Sigmoid colon (tissue), 7 donors: ENCODE results near the gene FBXO30. TPM values are rescaled to one million over a fixed set of nuclear protein-coding genes. Genes with fewer than 3 reads are reported as not detected.
A peak's percentile ranks its signal among the peaks of the same experiment; 100 is the strongest.

Source experiments
- DNase-seq: peaks from one replicate; pipeline ENCODE4 v3.0.0-alpha.2; 2019
- H3K27ac ChIP-seq, 4 donors: fragments of 200-600 bp; sonication (generic); one replicate each; pipeline ENCODE4 v1.5.1; 2016 to 2019; ENCODE audit warnings: mild to moderate bottlenecking in 1 of 4
- H3K27me3 ChIP-seq, 3 donors: fragments of 200-600 bp; sonication (generic); one replicate each; pipeline ENCODE4 v1.5.1; 2019; ENCODE audit warnings: mild to moderate bottlenecking in 1 of 3
- H3K36me3 ChIP-seq, 4 donors: fragments of 200-600 bp; sonication (generic); one replicate each; pipeline ENCODE4 v1.5.1; 2016 to 2019
- H3K4me1 ChIP-seq, 4 donors: fragments of 200-600 bp; sonication (generic); one replicate each; pipeline ENCODE4 v1.5.1; 2017 to 2019
- H3K4me3 ChIP-seq, 4 donors: fragments of 200-600 bp; sonication (generic); one replicate each; pipeline ENCODE4 v1.5.1; 2017 to 2019; ENCODE audit warnings: mild to moderate bottlenecking in 2 of 4, moderate library complexity in 1 of 4
- H3K9me3 ChIP-seq, 4 donors: fragments of 200-600 bp in 3 of 4; sonication (generic) in 3 of 4; one replicate each; pipeline versions ENCODE4 v1.5.1 to v1.6.1; 2013 to 2019
- EP300 ChIP-seq, 4 donors: sonication (generic); formaldehyde crosslinking; IDR thresholded peaks; one replicate each; pipeline ENCODE4 v1.6.1; 2017; ENCODE audit warnings: antibody characterized with exemption in 4 of 4
- POLR2A ChIP-seq, 2 donors: fragments of 450-650 bp; IDR thresholded peaks; one replicate each; pipeline ENCODE4 v1.6.1; 2016; ENCODE audit warnings: antibody characterized with exemption in 2 of 2, mild to moderate bottlenecking in 2 of 2, moderate library complexity in 2 of 2
- POLR2AphosphoS5 ChIP-seq, 4 donors: sonication (generic); formaldehyde crosslinking; IDR thresholded peaks; one replicate each; pipeline ENCODE4 v1.6.1; 2017; ENCODE audit warnings: antibody characterized with exemption in 4 of 4
- WGBS, 2 donors: extraction: QIAGEN DNeasy Blood & Tissue Kit; methylation state at CpG; one replicate each; pipeline ENCODE4 v1.1.7; 2013; 5-methylcytosine and 5-hydroxymethylcytosine counted together
- intact Hi-C: fragments of 100-400 bp; cut with DNase I; formaldehyde crosslinking; loops from one replicate; pipeline ENCODE4 v1.15.1; 2023
- polyA plus RNA-seq, 3 donors: library from polyadenylated mRNA; stranded (reverse); fragments of 200-250 nt; gene quantifications; one replicate each; pipeline ENCODE4 v1.2.3, GENCODE V29; 2013
- total RNA-seq, 4 donors: library from RNA; depleted of rRNA; stranded (reverse); fragments of >200 nt; gene quantifications; one replicate each; pipeline ENCODE4 v1.1.0, GENCODE V29; 2016
- TF ChIP-seq, protein P1 (sequence below), 4 experiments: fragments of 450-650 bp in 3 of 4; fragments of 200-600 bp in 1 of 4; IDR thresholded peaks; one replicate each; pipeline ENCODE4 v1.5.1; 2016 to 2019; ENCODE audit warnings: antibody characterized with exemption in 4 of 4, mild to moderate bottlenecking in 3 of 4, moderate library complexity in 2 of 4
- donor health status: healthy with polysubstance abuse.
- donor health status: Bipolar disorder and iron deficiency.
- donor health status: healthy.

FBXO30 gene
- total and polyA plus RNA-seq, 7 donors, result 2.3 to 53.9 (median 37.9) TPM

DNA sequence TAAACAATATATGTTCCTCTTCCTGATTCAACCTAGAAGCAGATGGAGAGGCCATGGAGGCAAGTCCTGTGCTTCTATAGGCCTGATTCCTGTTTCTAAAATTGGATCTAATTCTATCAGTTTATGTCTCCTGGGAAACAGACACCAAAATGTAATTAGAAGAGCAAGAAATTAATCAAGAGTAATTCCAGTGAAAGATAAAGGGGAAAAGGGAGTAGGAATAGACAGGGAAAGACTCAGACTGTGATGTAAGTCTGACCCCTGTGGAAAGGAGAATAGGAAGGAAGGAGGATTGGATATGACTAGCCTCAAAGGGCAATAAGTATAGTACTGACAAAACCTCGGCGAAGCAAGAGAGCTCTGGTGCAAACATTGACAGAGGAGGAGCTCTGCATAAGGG is 33.9 kb upstream of the FBXO30 start:
- TF ChIP-seq POLR2AphosphoS5 (IDR thresholded peaks at IDR 0.05) (no peak), POLR2A (IDR thresholded peaks at IDR 0.05) (no peak), EP300 (IDR thresholded peaks at IDR 0.05) (no peak)
- TF ChIP-seq, protein P1, sequence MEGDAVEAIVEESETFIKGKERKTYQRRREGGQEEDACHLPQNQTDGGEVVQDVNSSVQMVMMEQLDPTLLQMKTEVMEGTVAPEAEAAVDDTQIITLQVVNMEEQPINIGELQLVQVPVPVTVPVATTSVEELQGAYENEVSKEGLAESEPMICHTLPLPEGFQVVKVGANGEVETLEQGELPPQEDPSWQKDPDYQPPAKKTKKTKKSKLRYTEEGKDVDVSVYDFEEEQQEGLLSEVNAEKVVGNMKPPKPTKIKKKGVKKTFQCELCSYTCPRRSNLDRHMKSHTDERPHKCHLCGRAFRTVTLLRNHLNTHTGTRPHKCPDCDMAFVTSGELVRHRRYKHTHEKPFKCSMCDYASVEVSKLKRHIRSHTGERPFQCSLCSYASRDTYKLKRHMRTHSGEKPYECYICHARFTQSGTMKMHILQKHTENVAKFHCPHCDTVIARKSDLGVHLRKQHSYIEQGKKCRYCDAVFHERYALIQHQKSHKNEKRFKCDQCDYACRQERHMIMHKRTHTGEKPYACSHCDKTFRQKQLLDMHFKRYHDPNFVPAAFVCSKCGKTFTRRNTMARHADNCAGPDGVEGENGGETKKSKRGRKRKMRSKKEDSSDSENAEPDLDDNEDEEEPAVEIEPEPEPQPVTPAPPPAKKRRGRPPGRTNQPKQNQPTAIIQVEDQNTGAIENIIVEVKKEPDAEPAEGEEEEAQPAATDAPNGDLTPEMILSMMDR (IDR thresholded peaks at IDR 0.05), result no peak
- DNase-seq, result no peak
- Histone ChIP-seq H3K4me1 (peaks cover 0 to 31% (median 12%) of the 10 kb centered on the region in 4 donors), H3K4me3 (no peak overlapping the region), H3K36me3 (no peaks in the 10 kb centered on the region), H3K27me3 (no peaks in the 10 kb centered on the region), H3K27ac (no peak overlapping the region), H3K9me3 (no peaks in the 10 kb centered on the region)
- WGBS, 2 donors, result 92 to 96% methylated on average over 2 of the region's 2 CpGs
- intact Hi-C loops, result no loop called here

DNA sequence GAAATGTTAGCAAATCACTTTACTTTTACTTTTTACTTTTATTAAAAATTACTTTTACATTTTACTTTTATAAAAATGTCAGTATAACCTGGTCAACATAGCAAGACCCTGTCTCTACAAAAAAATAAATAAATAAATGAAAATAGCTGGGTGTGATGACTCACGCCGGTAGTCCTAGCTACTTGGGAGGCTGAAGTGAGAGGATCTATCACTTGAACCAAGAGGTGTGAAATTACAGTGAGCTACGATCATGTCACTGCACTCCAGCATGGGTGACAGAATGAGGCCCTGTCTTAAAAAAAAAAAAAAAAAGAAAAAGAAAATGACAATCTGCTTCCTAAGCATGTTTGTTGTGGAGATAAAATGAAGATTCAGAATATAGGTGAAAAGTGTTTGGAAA is 31.0 kb upstream of the FBXO30 start:
- no peaks in the 10 kb centered on the region for H3K9me3 ChIP-seq
- no peak overlapping the region for H3K4me3 ChIP-seq
- TF ChIP-seq POLR2AphosphoS5 (IDR thresholded peaks at IDR 0.05) (no peak), EP300 (IDR thresholded peaks at IDR 0.05) (no peak), POLR2A (IDR thresholded peaks at IDR 0.05) (no peak)
- TF ChIP-seq, protein P1 (IDR thresholded peaks at IDR 0.05), result no peak
- intact Hi-C loops, result no loop called here
- H3K27ac ChIP-seq, result peak overlapping the region in 3 of 4 donors; percentile 80
- no peaks in the 10 kb centered on the region for H3K36me3 ChIP-seq
- H3K27me3 ChIP-seq, result no peaks in the 10 kb centered on the region
- 96 to 97% methylated on average over 3 of the region's 3 CpGs for WGBS, 2 donors
- H3K4me1 ChIP-seq, result peaks cover 0 to 59% (median 37%) of the 10 kb centered on the region in 4 donors
- no peak for DNase-seq

DNA sequence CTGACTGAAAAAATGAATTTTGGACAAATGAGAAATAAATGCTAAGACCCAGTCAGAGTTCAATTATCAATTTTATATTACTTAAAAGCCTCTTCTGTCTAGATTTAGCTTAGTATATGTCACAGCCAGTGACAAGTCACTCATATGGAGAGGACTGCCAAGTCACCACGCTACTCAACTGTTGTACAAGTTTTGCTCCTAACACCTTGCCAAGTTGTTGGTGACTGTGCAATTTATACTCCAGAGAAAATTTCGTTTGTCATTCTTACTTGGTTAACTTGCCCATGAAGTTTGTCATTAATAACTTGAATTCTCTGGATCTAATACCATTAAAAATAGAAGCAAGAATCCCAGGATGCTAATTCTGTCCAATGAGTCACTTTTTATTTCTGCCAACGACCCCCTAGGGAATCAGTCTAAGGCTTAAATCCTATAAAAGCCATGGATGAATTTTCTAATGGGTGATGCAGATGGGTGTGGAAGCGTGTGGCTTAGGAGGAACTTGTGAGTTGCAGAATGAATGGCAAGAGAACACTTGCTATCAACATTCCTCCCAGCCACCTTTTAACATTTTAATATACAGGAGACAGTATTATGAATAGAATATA is 30.4 kb upstream of the FBXO30 start:
- Histone ChIP-seq H3K27ac (peak overlapping the region; percentile 68 to 80 (median 80)), H3K4me1 (peaks cover 0 to 55% (median 37%) of the 10 kb centered on the region in 4 donors), H3K9me3 (no peaks in the 10 kb centered on the region), H3K36me3 (no peaks in the 10 kb centered on the region), H3K4me3 (no peak overlapping the region), H3K27me3 (no peaks in the 10 kb centered on the region)
- no peak for DNase-seq
- intact Hi-C loops, result no loop called here
- no peak for TF ChIP-seq EP300 (IDR thresholded peaks at IDR 0.05)
- no peak for TF ChIP-seq POLR2A (IDR thresholded peaks at IDR 0.05)
- 80 to 81% methylated on average over 4 of the region's 4 CpGs for WGBS, 2 donors

DNA sequence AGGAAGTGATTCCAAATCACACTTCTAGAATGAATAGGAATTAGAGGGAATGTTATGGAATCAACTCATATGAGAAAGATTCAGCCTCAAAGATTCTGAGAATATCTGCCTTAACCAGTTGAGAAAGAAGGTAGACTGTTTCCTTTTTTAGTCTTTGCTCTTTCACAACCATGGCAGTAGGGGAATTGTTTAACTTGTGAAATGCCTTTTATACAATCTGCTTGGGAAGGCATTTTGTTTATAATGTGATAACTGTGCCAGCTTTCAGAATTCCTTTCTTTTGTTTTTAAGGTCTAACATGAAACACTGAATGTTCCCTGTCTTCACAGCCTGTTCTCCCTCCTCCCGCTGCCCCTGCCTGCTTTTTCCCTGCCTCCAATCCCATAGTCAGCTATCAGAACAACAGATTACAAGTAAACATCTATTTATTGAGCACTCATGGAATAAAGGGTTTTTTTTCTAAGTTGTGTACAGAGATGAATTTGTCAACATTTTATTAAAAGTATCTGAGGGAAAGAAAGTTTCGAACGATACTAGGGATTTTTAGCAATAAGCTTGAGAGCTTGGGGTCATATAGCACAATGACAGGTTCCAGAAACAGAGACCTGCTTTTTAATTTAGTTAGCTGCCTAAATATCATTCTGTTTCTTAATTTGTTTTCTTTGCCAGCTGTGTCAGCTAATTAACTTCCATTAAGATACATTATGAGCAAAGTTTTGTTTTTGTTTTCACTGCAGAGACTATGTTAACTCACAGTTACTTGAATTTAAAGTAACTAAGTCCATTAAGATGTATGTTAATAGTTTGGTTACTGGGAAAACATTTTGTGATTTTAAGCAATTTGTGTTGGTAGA is 28.3 kb upstream of the FBXO30 start:
- TF ChIP-seq EP300 (IDR thresholded peaks at IDR 0.05), result no peak
- peak in 2 of 4 donors; percentile 28 to 31 for TF ChIP-seq POLR2AphosphoS5 (IDR thresholded peaks at IDR 0.05)
- TF ChIP-seq, protein P1 (IDR thresholded peaks at IDR 0.05), result no peak
- H3K36me3 ChIP-seq, result no peaks in the 10 kb centered on the region
- intact Hi-C loops, result no loop called here
- WGBS, 2 donors, result 92 to 95% methylated on average over 3 of the region's 3 CpGs
- no peaks in the 10 kb centered on the region for H3K27me3 ChIP-seq
- peaks cover 0 to 60% (median 39%) of the 10 kb centered on the region in 4 donors for H3K4me1 ChIP-seq
- H3K4me3 ChIP-seq, result no peak overlapping the region
- H3K27ac ChIP-seq, result peak overlapping the region; percentile 68 to 80 (median 80)
- DNase-seq, result no peak
- H3K9me3 ChIP-seq, result no peaks in the 10 kb centered on the region

DNA sequence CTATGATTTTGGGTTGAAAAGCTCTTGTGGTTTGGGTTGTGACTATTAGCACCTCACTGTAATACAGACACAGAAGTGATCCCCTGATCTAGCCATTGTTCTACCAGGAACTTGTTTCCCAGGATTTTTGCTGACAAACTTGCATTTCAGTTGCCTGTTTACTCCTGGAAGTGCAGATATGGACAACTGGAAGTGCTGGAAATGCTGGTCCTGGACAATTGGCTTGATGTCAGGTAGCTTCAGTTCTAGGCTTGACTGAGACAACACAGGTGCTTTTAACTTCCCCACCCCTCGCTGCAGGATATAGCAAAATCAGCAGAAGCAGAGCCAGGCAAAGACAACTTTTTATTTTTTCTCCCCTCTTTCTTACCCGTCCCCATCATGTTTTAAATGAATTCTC is 27.1 kb upstream of the FBXO30 start:
- no peaks in the 10 kb centered on the region for H3K27me3 ChIP-seq
- no peak for TF ChIP-seq POLR2AphosphoS5 (IDR thresholded peaks at IDR 0.05)
- no peaks in the 10 kb centered on the region for H3K9me3 ChIP-seq
- no peak overlapping the region for H3K4me3 ChIP-seq
- peaks cover 0 to 66% (median 39%) of the 10 kb centered on the region in 4 donors for H3K4me1 ChIP-seq
- intact Hi-C loops, result no loop called here
- no peak for DNase-seq
- peak overlapping the region; percentile 68 to 80 (median 80) for H3K27ac ChIP-seq
- H3K36me3 ChIP-seq, result no peaks in the 10 kb centered on the region
- WGBS, 2 donors, result 90 to 94% methylated on average over 2 of the region's 2 CpGs
